Right ventricle myocardium inferior (tissue), 1 donor: ENCODE results near the gene KCNJ9. TPM values are rescaled to one million over a fixed set of nuclear protein-coding genes. Genes with fewer than 3 reads are reported as not detected.
"Not testable (repeated sequence)": the region's sequence is repeated elsewhere in the genome, so short reads cannot be mapped to it uniquely, and the experiment has no call there.

Experiments used
- ATAC-seq: fragments of 200-7000 bp; cut with Tn5 transposase; one replicate; pipeline ENCODE4 v1.9.1; 2020; ENCODE audit warnings: mild to moderate bottlenecking, moderate library complexity
- DNase-seq: peaks from one replicate; pipeline ENCODE4 v3.0.0; 2021; ENCODE audit errors: missing footprints
- intact Hi-C: fragments of 100-400 bp; cut with DNase I; formaldehyde crosslinking; loops from one replicate; pipeline ENCODE4 v1.11.0; 2022
- long read RNA-seq: library from polyadenylated mRNA; unstranded; transcript quantifications from one replicate; pipeline ENCODE4 v2.0.0, GENCODE V29; 2021
- total RNA-seq: library from RNA; stranded (reverse); fragmentation: NEBNext Ultra II Directional; extraction: Animal tissue kit (Norgen Biotek cat#: 25700); gene quantifications from one replicate; pipeline ENCODE4 v1.2.1, GENCODE V29; 2021
- donor health status: DM: no; HTN: yes; CAD: no; lungs with severe emphysema.

KCNJ9 gene
- total RNA-seq, result not detected
- long read RNA-seq, partial matches to known transcripts, result 1 of 1 reads
- long read RNA-seq, other reads (novel, unspliced or antisense), result 0 of 1 reads

- DNase-seq (no peak), ATAC-seq (no peak)
- intact Hi-C loops, result no loop called here
Measured at GRCh38 chr1:160081261-160081936, at the start of gene KCNJ9. Gene KCNJ9 (plus strand): TSS chr1:160081538. CDS start chr1:160084031, 2,493 bp downstream.

DNA sequence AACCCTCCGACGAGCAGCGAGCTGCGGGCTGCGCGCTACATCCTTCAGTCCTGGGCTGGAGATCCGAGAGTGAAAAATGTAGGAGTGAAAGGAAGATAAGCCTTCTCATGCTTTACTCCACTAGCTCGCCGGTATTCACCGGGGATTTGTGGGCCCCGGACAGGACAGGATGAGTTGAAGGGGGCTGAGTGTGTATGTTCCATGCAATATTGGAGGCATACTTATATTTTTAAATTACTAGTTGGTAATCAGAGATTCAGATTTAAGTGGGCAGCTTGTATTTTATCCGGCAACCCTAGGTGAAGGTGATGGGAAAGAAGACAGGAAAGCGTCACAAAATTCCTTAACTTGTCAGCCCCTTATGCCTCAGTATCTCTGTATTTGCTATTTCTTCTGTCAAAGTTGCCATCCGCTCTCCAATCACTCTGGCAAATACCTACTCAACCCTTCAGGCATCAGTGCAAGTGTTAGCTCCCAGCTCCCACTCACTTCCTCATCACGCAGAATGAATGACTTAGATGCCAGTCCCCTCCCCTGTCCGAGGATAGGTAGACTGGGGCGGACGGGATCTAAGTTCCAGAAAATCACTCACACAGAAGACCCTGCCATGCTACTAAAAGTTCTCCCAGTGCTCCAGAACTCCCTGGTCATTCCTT, 49.0 kb upstream of the KCNJ9 start:
- intact Hi-C loops, result loop anchor here (5.0 kb wide), 1 partner anchor 250 kb away; the partner anchor contains the start of gene DUSP23
- DNase-seq (no peak), ATAC-seq (peak; percentile 34)

- intact Hi-C loops, result no loop called here
- DNase-seq (no peak), ATAC-seq (no peak)
Measured at GRCh38 chr1:160040476-160040875, 40.9 kb upstream of the KCNJ9 start.

GRCh38 chr1:160043543-160043942, 37.8 kb upstream of the KCNJ9 start:
- intact Hi-C loops, result no loop called here
- no peak for ATAC-seq
- DNase-seq, result no peak

GRCh38 chr1:160045653-160046052, 35.7 kb upstream of the KCNJ9 start:
- intact Hi-C loops, result loop anchor here (1.0 kb wide), 1 partner anchor 40 kb away; no protein-coding TSS in a partner anchor

DNA sequence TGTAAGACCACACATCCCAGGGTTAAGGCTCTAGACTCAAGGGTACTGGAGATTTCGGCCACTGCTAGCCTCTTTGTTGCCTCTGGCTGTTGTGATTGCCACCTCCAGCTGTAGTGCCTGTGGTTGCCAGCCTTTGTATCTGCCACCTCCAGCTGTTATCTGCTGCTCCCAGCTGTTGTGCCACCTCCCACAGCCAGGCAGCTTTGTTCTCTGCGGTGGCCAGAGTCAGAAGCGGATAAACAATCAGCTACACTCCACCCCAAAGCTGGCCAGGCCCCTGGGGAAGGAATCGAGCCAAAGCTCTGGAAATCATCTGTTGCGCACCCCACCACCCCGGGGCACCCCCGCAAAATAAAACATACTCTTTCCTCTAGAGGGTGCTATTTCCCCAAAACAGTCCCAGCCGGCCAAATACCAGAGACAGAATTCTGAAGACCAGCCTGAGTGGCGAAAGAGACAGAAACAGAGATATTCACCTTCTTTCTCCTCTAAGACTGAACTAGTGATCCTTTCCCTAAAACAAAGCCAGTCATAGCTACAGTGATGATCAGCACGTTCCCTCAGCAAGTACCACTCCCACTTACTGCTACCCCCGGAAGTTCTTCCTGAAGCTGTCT, 34.7 kb upstream of the KCNJ9 start:
- DNase-seq (no peak), ATAC-seq (peak; percentile 90)
- intact Hi-C loops, result loop anchor here (1.0 kb wide), 1 partner anchor 39 kb away; no protein-coding TSS in a partner anchor

More at GRCh38 chr1:160045653-160046052, 35.7 kb upstream of the KCNJ9 start:
- ATAC-seq, result no peak
- DNase-seq, result no peak

DNA sequence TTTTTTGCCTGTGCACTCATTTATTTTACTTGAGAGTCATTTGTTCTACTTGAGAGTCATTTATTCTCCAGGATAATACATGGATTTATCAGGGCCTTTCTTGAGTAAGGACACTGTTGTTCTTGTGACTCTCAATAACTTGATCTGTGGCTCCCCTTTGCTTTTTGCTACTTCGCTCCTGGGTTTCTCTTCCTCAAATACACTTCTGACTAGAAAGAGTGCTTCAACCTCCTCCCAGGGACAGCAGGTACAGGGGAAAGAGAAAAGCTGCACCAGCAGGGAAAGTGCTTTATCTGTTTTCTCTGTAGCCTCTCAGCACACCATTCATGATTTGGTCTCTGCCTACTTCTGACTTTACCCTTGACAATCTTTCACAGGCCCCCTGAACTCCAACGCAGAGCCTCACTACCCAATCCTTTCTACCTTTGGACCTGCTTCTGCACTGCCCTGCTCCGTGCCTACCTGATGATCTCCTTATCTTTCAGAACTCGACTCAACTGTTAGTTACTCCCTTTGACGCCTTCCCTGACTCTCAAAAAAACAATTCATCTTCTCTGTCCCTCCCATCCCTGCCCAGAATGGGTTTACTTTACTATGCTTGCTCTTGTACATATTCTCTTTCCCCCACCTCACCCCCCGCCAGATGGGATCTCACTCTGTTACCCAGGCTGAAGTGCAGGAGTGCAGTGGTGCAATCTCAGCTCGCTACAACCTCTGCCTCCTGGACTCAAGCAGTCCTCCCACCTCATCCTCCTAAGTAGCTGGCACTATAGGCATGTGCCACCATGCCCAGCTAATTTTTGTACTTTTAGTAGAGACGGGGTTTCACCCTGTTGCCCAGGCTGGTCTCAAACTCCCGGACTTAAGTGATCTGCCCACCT, 34.0 kb upstream of the KCNJ9 start:
- intact Hi-C loops, result no loop called here
- ATAC-seq (no peak), DNase-seq (no peak)

GRCh38 chr1:160048335-160048734, 33.0 kb upstream of the KCNJ9 start:
- ATAC-seq (no peak), DNase-seq (no peak)
- intact Hi-C loops, result no loop called here

- ATAC-seq (no peak), DNase-seq (no peak)
- intact Hi-C loops, result no loop called here
Measured at GRCh38 chr1:160049101-160049500, 32.2 kb upstream of the KCNJ9 start.

GRCh38 chr1:160050182-160050581, 31.2 kb upstream of the KCNJ9 start:
- DNase-seq, intact Hi-C loops, ATAC-seq: not testable (repeated sequence)

GRCh38 chr1:160050619-160051018, 30.7 kb upstream of the KCNJ9 start:
- intact Hi-C loops, result no loop called here
- ATAC-seq (no peak), DNase-seq (no peak)

DNA sequence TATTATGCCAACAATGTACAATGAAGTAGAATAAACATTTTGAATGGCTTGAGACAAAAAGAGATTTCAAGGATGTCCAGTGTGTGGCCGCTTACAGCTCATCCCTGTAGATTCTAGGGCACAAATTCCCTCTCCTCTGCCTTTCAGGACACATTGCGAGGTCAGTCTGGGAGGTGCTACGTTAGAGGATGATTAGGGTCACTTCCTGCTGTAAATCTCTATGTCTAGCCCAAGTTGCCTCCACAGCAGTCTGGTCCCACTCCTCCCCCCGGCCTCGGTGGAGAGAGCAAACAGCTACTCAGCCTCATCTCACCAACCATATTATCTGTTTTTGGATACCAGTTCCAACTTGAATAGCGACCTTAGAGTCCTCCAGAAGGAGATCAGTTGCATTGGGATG, 28.4 kb upstream of the KCNJ9 start:
- intact Hi-C loops, result no loop called here
- DNase-seq, result no peak
- ATAC-seq, result no peak

DNA sequence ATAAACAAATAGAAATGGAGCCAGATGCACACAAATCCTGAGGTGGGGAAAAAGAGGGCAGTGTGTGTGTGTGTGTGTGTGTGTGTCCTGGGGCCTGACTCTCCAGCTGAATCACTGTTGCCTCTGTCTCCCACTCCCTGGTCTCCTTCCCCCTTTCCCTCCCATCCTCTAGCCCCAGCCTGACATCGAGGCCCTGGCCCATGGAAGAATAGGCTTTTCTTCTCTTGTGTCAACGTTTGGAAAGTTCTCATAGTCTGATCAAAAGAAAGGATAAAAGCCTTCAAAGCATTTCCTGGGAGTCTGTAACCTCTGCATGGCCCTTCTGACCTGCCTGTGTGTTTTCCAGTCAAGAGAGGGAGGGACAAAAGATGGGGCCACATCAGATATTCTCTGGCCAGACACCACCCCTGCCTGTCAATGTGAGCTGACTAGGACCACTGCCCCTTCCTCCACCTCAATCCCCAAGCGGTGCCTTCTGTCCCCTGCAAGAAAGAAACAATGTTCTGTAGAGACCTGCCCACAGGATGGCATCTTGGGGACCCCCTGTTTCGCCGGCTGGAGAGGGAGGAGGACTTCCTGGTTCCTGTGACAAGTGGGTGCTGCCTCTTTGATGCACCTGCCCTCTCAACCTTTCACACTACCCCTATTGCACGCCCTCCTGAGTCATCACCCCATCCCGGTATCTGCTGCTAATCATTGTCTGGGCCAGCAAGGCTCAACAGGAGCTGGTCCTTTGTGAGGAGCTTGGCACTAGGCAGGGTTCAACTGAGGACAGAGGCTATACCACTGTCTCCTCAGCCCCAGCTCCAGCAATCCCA, 27.6 kb upstream of the KCNJ9 start:
- DNase-seq, result no peak
- intact Hi-C loops, result no loop called here
- ATAC-seq, result no peak

GRCh38 chr1:160056648-160057169, 24.6 kb upstream of the KCNJ9 start:
- no peak for ATAC-seq
- intact Hi-C loops, result no loop called here
- no peak for DNase-seq

DNA sequence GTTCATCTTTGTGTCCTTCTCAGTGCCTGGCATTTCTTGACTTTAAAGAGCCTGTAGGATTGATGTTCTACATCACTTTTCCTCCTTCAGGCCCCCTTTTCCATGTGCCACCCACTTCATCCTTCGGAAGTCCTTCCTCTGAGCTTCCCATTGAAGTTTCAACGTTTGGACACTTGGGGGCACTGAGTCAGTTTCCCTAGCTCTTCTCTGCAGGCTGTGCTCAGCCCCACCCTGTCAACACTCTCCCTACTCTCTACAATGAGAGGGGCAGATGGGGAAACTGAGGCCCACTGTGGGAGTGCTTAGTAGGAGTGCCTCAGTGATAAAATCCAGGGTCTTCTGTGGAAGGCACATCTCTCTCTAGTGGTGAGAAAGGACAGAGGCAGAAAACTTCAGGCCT, 23.3 kb upstream of the KCNJ9 start:
- DNase-seq (no peak), ATAC-seq (no peak)
- intact Hi-C loops, result no loop called here

GRCh38 chr1:160061369-160062229, 19.7 kb upstream of the KCNJ9 start:
- intact Hi-C loops, result no loop called here
- DNase-seq (no peak), ATAC-seq (peak; percentile 37)

- no peak for DNase-seq
- intact Hi-C loops, result no loop called here
- ATAC-seq, result no peak
Measured at GRCh38 chr1:160062230-160062532, 19.2 kb upstream of the KCNJ9 start.
